ENCODE data around the gene MED12L. TPM values are rescaled to one million over a fixed set of nuclear protein-coding genes. Genes with fewer than 3 reads are reported as not detected.

Gene MED12L
- total RNA-seq, 1 experiment from 2014 or later: 6.4 TPM

DNA sequence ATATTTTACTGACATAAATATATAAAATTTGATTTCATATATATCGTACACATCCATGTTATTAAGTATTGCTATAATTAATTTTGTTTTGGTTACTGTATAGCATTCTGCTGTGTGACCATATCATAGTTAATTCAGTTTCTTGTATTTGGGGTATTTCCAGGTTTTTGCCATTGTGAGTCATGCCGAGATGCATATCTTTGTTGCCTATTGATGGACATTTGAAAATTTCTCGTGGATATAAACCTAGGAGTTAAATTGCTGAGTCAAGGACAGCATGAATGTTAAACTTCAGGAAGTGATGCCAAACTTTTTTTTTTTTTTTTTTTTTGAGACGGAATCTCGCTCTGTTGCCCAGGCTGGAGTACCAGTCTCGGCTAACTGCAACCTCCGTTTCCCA lies 151.3 kb downstream of the MED12L start:
- no TSS peak for BruUV-seq (replicated peaks)

More for the DNA sequence above, 151.3 kb downstream of the MED12L start:
- H3K4me1 ChIP-seq (ENCODE audit: control insufficient read depth in 1 of 2, insufficient read depth in 2 of 2, low read length in 2 of 2): no peaks in the 10 kb centered on the region
- ChIA-PET POLR2A (no interaction called here), RAD21 (ENCODE audit: low non-redundant PET in 1 of 2, low total read pairs in 2 of 2, uncharacterized antibody in 2 of 2, unreplicated experiment in 2 of 2) (no interaction called here), CTCF (no interaction called here)
- H2AFZ ChIP-seq (ENCODE audit: low read depth, low read length, poor library complexity, severe bottlenecking): no peak overlapping the region
- intact Hi-C loops (cut with micrococcal nuclease): no loop called here
- H3K9ac ChIP-seq (ENCODE audit: low read length): no peak overlapping the region
- no peak overlapping the region for H3K4me2 ChIP-seq (ENCODE audit: low read length)
- H3K27me3 ChIP-seq (ENCODE audit: insufficient read depth, low read length): no peaks in the 10 kb centered on the region
- no peaks in the 10 kb centered on the region for H3K79me2 ChIP-seq (ENCODE audit: insufficient read depth, low read length)
- no peak overlapping the region for H3K27ac ChIP-seq (ENCODE audit: low read depth, low read length)
- no peaks in the 10 kb centered on the region for H3K9me3 ChIP-seq (ENCODE audit: control insufficient read depth in 1 of 2, insufficient read depth in 1 of 2, low read depth in 1 of 2, low read length in 2 of 2)
- DNase-seq (ENCODE audit: low read depth, low spot score) (no peak), ATAC-seq (no peak)
- no peaks in the 10 kb centered on the region for H3K9me2 ChIP-seq (ENCODE audit: insufficient read depth)
- H4K20me1 ChIP-seq (ENCODE audit: insufficient read depth): no peaks in the 10 kb centered on the region
- no peaks in the 10 kb centered on the region for H3K36me3 ChIP-seq (ENCODE audit: control insufficient read depth in 1 of 2, insufficient read depth in 2 of 2, low read length in 2 of 2)
- H3K4me3 ChIP-seq (replicated peaks in 1 of 2; ENCODE audit: low read depth in 1 of 2, low read length in 2 of 2): no peak overlapping the region
- no peak for TF ChIP-seq RAD21 (IDR thresholded peaks at IDR 0.05; ENCODE audit: low read depth)
- TF ChIP-seq CBX3 (IDR thresholded peaks at IDR 0.05; ENCODE audit: low read depth): no peak
- no peak for TF ChIP-seq FOSL1 (IDR thresholded peaks at IDR 0.05; ENCODE audit: low read depth)
- TF ChIP-seq EGR1 (IDR thresholded peaks at IDR 0.05; ENCODE audit: low read depth): no peak
- TF ChIP-seq TCF7L2 (IDR thresholded peaks at IDR 0.05; ENCODE audit: borderline replicate concordance, extremely low read depth, insufficient read depth, insufficient read length): no peak
- no peak for TF ChIP-seq YY1 (IDR thresholded peaks at IDR 0.05; ENCODE audit: extremely low read depth, insufficient replicate concordance, low read depth, low read length)
- TF ChIP-seq POLR2AphosphoS5 (IDR thresholded peaks at IDR 0.05; ENCODE audit: low read depth, low read length): no peak
- TF ChIP-seq, protein P1, sequence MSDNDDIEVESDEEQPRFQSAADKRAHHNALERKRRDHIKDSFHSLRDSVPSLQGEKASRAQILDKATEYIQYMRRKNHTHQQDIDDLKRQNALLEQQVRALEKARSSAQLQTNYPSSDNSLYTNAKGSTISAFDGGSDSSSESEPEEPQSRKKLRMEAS (IDR thresholded peaks at IDR 0.05): no peak
- no peak for TF ChIP-seq SRF (IDR thresholded peaks at IDR 0.05; ENCODE audit: low read depth)
- no peak for TF ChIP-seq SP1 (IDR thresholded peaks at IDR 0.05; ENCODE audit: low read depth)
- TF ChIP-seq, protein P2, sequence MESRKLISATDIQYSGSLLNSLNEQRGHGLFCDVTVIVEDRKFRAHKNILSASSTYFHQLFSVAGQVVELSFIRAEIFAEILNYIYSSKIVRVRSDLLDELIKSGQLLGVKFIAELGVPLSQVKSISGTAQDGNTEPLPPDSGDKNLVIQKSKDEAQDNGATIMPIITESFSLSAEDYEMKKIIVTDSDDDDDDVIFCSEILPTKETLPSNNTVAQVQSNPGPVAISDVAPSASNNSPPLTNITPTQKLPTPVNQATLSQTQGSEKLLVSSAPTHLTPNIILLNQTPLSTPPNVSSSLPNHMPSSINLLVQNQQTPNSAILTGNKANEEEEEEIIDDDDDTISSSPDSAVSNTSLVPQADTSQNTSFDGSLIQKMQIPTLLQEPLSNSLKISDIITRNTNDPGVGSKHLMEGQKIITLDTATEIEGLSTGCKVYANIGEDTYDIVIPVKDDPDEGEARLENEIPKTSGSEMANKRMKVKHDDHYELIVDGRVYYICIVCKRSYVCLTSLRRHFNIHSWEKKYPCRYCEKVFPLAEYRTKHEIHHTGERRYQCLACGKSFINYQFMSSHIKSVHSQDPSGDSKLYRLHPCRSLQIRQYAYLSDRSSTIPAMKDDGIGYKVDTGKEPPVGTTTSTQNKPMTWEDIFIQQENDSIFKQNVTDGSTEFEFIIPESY (IDR thresholded peaks at IDR 0.05; ENCODE audit: extremely low read depth, insufficient replicate concordance, low read length): no peak
- TF ChIP-seq ELF1 (IDR thresholded peaks at IDR 0.05; ENCODE audit: borderline replicate concordance, low read depth): no peak
- TF ChIP-seq JUND (IDR thresholded peaks at IDR 0.05): no peak
- no peak for TF ChIP-seq POLR2A (IDR thresholded peaks at IDR 0.05; ENCODE audit: borderline replicate concordance, extremely low read depth, insufficient read depth, insufficient read length)
- no peak for TF ChIP-seq ZFX (IDR thresholded peaks at IDR 0.05)
- TF ChIP-seq, protein P3, sequence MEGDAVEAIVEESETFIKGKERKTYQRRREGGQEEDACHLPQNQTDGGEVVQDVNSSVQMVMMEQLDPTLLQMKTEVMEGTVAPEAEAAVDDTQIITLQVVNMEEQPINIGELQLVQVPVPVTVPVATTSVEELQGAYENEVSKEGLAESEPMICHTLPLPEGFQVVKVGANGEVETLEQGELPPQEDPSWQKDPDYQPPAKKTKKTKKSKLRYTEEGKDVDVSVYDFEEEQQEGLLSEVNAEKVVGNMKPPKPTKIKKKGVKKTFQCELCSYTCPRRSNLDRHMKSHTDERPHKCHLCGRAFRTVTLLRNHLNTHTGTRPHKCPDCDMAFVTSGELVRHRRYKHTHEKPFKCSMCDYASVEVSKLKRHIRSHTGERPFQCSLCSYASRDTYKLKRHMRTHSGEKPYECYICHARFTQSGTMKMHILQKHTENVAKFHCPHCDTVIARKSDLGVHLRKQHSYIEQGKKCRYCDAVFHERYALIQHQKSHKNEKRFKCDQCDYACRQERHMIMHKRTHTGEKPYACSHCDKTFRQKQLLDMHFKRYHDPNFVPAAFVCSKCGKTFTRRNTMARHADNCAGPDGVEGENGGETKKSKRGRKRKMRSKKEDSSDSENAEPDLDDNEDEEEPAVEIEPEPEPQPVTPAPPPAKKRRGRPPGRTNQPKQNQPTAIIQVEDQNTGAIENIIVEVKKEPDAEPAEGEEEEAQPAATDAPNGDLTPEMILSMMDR (IDR thresholded peaks at IDR 0.05 in 2 of 3, conservative IDR thresholded peaks at IDR 0.05 in 1 of 3; ENCODE audit: borderline replicate concordance in 1 of 3, insufficient read depth in 1 of 3, low read depth in 2 of 3, low read length in 2 of 3): no peak
- TF ChIP-seq EZH2 (IDR thresholded peaks at IDR 0.05): no peak
- TF ChIP-seq, protein P4, sequence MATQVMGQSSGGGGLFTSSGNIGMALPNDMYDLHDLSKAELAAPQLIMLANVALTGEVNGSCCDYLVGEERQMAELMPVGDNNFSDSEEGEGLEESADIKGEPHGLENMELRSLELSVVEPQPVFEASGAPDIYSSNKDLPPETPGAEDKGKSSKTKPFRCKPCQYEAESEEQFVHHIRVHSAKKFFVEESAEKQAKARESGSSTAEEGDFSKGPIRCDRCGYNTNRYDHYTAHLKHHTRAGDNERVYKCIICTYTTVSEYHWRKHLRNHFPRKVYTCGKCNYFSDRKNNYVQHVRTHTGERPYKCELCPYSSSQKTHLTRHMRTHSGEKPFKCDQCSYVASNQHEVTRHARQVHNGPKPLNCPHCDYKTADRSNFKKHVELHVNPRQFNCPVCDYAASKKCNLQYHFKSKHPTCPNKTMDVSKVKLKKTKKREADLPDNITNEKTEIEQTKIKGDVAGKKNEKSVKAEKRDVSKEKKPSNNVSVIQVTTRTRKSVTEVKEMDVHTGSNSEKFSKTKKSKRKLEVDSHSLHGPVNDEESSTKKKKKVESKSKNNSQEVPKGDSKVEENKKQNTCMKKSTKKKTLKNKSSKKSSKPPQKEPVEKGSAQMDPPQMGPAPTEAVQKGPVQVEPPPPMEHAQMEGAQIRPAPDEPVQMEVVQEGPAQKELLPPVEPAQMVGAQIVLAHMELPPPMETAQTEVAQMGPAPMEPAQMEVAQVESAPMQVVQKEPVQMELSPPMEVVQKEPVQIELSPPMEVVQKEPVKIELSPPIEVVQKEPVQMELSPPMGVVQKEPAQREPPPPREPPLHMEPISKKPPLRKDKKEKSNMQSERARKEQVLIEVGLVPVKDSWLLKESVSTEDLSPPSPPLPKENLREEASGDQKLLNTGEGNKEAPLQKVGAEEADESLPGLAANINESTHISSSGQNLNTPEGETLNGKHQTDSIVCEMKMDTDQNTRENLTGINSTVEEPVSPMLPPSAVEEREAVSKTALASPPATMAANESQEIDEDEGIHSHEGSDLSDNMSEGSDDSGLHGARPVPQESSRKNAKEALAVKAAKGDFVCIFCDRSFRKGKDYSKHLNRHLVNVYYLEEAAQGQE (IDR thresholded peaks at IDR 0.05; ENCODE audit: low read depth): no peak
- no peak for TF ChIP-seq EZH2phosphoT487 (IDR thresholded peaks at IDR 0.05; ENCODE audit: borderline replicate concordance)
- TF ChIP-seq CEBPB (IDR thresholded peaks at IDR 0.05; ENCODE audit: low read depth): no peak
